Measurements from ENCODE around the gene FILIP1.

Gene FILIP1

GRCh38 chr6:75431379-75431778, 62.2 kb downstream of the FILIP1 start:
- Histone ChIP-seq H3K9ac (ENCODE audit: low read length) (no peak overlapping the region), H3K9me3 (ENCODE audit: insufficient read depth, low read length) (no peaks in the 10 kb centered on the region), H3K27me3 (ENCODE audit: low read length) (no peaks in the 10 kb centered on the region), H3K4me2 (ENCODE audit: low read depth, low read length, poor library complexity, severe bottlenecking) (no peak overlapping the region), H2AFZ (ENCODE audit: low read depth, low read length, severe bottlenecking) (no peak overlapping the region), H3K9me2 (replicated peaks; ENCODE audit: insufficient read depth, low read length) (no peaks in the 10 kb centered on the region), H3F3A (ENCODE audit: insufficient read depth) (no peaks in the 10 kb centered on the region), H3K36me3 (ENCODE audit: low read length) (no peaks in the 10 kb centered on the region), H4K20me1 (ENCODE audit: low read depth, low read length) (no peaks in the 10 kb centered on the region), H3K4me3 (ENCODE audit: insufficient read depth, low read length, poor library complexity, severe bottlenecking) (no peak overlapping the region), H3K27ac (ENCODE audit: low read depth, low read length) (no peak overlapping the region), H3K79me2 (ENCODE audit: insufficient read depth, low read length) (no peaks in the 10 kb centered on the region)
- TF ChIP-seq CTCF (IDR thresholded peaks at IDR 0.05; ENCODE audit: insufficient read depth, low read length, poor library complexity, severe bottlenecking) (no peak), EZH2phosphoT487 (conservative IDR thresholded peaks at IDR 0.05; ENCODE audit: low read length) (no peak)

- no peak overlapping the region for H2AFZ ChIP-seq (ENCODE audit: low read depth, low read length, severe bottlenecking)
These were observed 62.8 kb downstream of the FILIP1 start for GRCh38 chr6:75430631-75431325.

GRCh38 chr6:75429061-75429703, 64.4 kb downstream of the FILIP1 start:
- no peak overlapping the region for H2AFZ ChIP-seq (ENCODE audit: low read depth, low read length, severe bottlenecking)
- H3K9me2 ChIP-seq (replicated peaks; ENCODE audit: insufficient read depth, low read length): no peaks in the 10 kb centered on the region
- no peaks in the 10 kb centered on the region for H4K20me1 ChIP-seq (ENCODE audit: low read depth, low read length)
- no peak overlapping the region for H3K4me2 ChIP-seq (ENCODE audit: low read depth, low read length, poor library complexity, severe bottlenecking)
- no peak overlapping the region for H3K9ac ChIP-seq (ENCODE audit: low read length)
- no peak overlapping the region for H3K27ac ChIP-seq (ENCODE audit: low read depth, low read length)
- no peaks in the 10 kb centered on the region for H3F3A ChIP-seq (ENCODE audit: insufficient read depth)
- H3K9me3 ChIP-seq (ENCODE audit: insufficient read depth, low read length): no peaks in the 10 kb centered on the region
- TF ChIP-seq CTCF (IDR thresholded peaks at IDR 0.05; ENCODE audit: insufficient read depth, low read length, poor library complexity, severe bottlenecking): no peak
- no peak for TF ChIP-seq EZH2phosphoT487 (conservative IDR thresholded peaks at IDR 0.05; ENCODE audit: low read length)
- H3K36me3 ChIP-seq (ENCODE audit: low read length): no peaks in the 10 kb centered on the region
- no peak overlapping the region for H3K4me3 ChIP-seq (ENCODE audit: insufficient read depth, low read length, poor library complexity, severe bottlenecking)
- H3K27me3 ChIP-seq (ENCODE audit: low read length): no peaks in the 10 kb centered on the region
- H3K79me2 ChIP-seq (ENCODE audit: insufficient read depth, low read length): no peaks in the 10 kb centered on the region

More at GRCh38 chr6:75430631-75431325, 62.8 kb downstream of the FILIP1 start:
- H3K36me3 ChIP-seq (ENCODE audit: low read length): no peaks in the 10 kb centered on the region
- H3K27ac ChIP-seq (ENCODE audit: low read depth, low read length): no peak overlapping the region
- H3K4me2 ChIP-seq (ENCODE audit: low read depth, low read length, poor library complexity, severe bottlenecking): no peak overlapping the region
- H3K9me3 ChIP-seq (ENCODE audit: insufficient read depth, low read length): no peaks in the 10 kb centered on the region
- no peaks in the 10 kb centered on the region for H3K9me2 ChIP-seq (replicated peaks; ENCODE audit: insufficient read depth, low read length)
- no peak for TF ChIP-seq CTCF (IDR thresholded peaks at IDR 0.05; ENCODE audit: insufficient read depth, low read length, poor library complexity, severe bottlenecking)
- no peak for TF ChIP-seq EZH2phosphoT487 (conservative IDR thresholded peaks at IDR 0.05; ENCODE audit: low read length)
- no peak overlapping the region for H3K9ac ChIP-seq (ENCODE audit: low read length)
- H4K20me1 ChIP-seq (ENCODE audit: low read depth, low read length): no peaks in the 10 kb centered on the region
- no peaks in the 10 kb centered on the region for H3K79me2 ChIP-seq (ENCODE audit: insufficient read depth, low read length)
- H3F3A ChIP-seq (ENCODE audit: insufficient read depth): no peaks in the 10 kb centered on the region
- no peaks in the 10 kb centered on the region for H3K27me3 ChIP-seq (ENCODE audit: low read length)
- no peak overlapping the region for H3K4me3 ChIP-seq (ENCODE audit: insufficient read depth, low read length, poor library complexity, severe bottlenecking)

Data from SU-DHL-6 (cell line).